Bronchial epithelial cell (primary cell): ENCODE data around the gene ZFX. TPM values are rescaled to one million over a fixed set of nuclear protein-coding genes. Genes with fewer than 3 reads are reported as not detected.
"Not testable (repeated sequence)": the region's sequence is repeated elsewhere in the genome, so short reads cannot be mapped to it uniquely, and the experiment has no call there.

ENCODE experiments used
- DNase-seq: peaks from one replicate; pipeline ENCODE4 v3.0.0-alpha.2; 2010; ENCODE audit warnings: low read depth
- FAIRE-seq: peaks from 2 replicates; lab custom pipeline; 2011; peaks lifted over from hg19 to GRCh38; lab: Jason Lieb, UNC
- H3K27me3 ChIP-seq: 2 replicates; pipeline ENCODE4 v1.5.1; 2011; ENCODE audit warnings: low read length; ENCODE audit not compliant: control insufficient read depth, insufficient read depth
- H3K36me3 ChIP-seq: 2 replicates; pipeline ENCODE4 v1.5.1; 2011; ENCODE audit warnings: low read length; ENCODE audit not compliant: control insufficient read depth, insufficient read depth
- H3K4me3 ChIP-seq: 2 replicates; pipeline ENCODE4 v1.5.1; 2011; ENCODE audit warnings: mild to moderate bottlenecking, low read depth, low read length, control low read depth
- CTCF ChIP-seq: IDR thresholded peaks from 2 replicates; pipeline ENCODE4 v1.5.1; 2011; ENCODE audit warnings: mild to moderate bottlenecking, moderate library complexity, low read length, control low read depth, inconsistent platforms; ENCODE audit not compliant: insufficient read depth, severe bottlenecking
- total RNA-seq: library from RNA; depleted of rRNA; stranded (reverse); fragments of >200 nt; gene quantifications from 2 replicates; pipeline ENCODE4 v1.2.1, GENCODE V29; 2014

ZFX gene
- total RNA-seq, 1 donor from 2014 or later, result 30.8 TPM

GRCh38 chrX:24153796-24154189 is 4.3 kb downstream of the ZFX start:
- H3K36me3 ChIP-seq, result no peaks in the 10 kb centered on the region
- TF ChIP-seq CTCF, result no peak
- no peak overlapping the region for H3K4me3 ChIP-seq
- no peaks in the 10 kb centered on the region for H3K27me3 ChIP-seq
- FAIRE-seq, result no peak
- no peak for DNase-seq

- Histone ChIP-seq H3K36me3 (no peaks in the 10 kb centered on the region), H3K4me3 (no peak overlapping the region), H3K27me3 (no peaks in the 10 kb centered on the region)
- TF ChIP-seq CTCF, result no peak
- DNase-seq, result no peak
- no peak for FAIRE-seq
These were observed 5.0 kb downstream of the ZFX start for GRCh38 chrX:24154490-24155034.

- not testable (repeated sequence) for FAIRE-seq, H3K4me3 ChIP-seq, DNase-seq, H3K27me3 ChIP-seq, H3K36me3 ChIP-seq
These were observed 6.2 kb downstream of the ZFX start for GRCh38 chrX:24155747-24156146.

GRCh38 chrX:24156177-24156576 is 6.6 kb downstream of the ZFX start:
- Histone ChIP-seq H3K36me3 (no peaks in the 10 kb centered on the region), H3K4me3 (no peak overlapping the region), H3K27me3 (no peaks in the 10 kb centered on the region)
- no peak for TF ChIP-seq CTCF
- FAIRE-seq, result no peak
- no peak for DNase-seq

- Histone ChIP-seq H3K36me3 (no peaks in the 10 kb centered on the region), H3K4me3 (no peak overlapping the region), H3K27me3 (no peaks in the 10 kb centered on the region)
- DNase-seq (no peak), FAIRE-seq (no peak)
- TF ChIP-seq CTCF, result no peak
These were observed 9.4 kb downstream of the ZFX start for GRCh38 chrX:24158881-24159280.

- FAIRE-seq (no peak), DNase-seq (no peak)
- no peak for TF ChIP-seq CTCF
These were observed 16.5 kb downstream of the ZFX start for GRCh38 chrX:24166078-24166477.

More at GRCh38 chrX:24166078-24166477, 16.5 kb downstream of the ZFX start:
- no peaks in the 10 kb centered on the region for H3K27me3 ChIP-seq
- H3K4me3 ChIP-seq, result no peak overlapping the region
- H3K36me3 ChIP-seq, result no peaks in the 10 kb centered on the region
